ENCODE measurements around the gene CLNK. TPM values are rescaled to one million over a fixed set of nuclear protein-coding genes. Genes with fewer than 3 reads are reported as not detected.
A peak's percentile ranks its signal among the peaks of the same experiment; 100 is the strongest.

The CLNK gene
- total and polyA plus RNA-seq, 2 of the 13 experiments (the other 11 are each of a cell fraction or from before 2014, with no cell fraction given) = not detected

GRCh38 chr4:10581022-10581421 lies 103.5 kb downstream of the CLNK start:
- intact Hi-C loops (cut with micrococcal nuclease; ENCODE audit: unreplicated experiment) (loop anchor here (5.0 kb wide), 1 partner anchor 1141 kb away; no protein-coding TSS in a partner anchor), in situ Hi-C loops (cut with HindIII; ENCODE audit: extremely low pct_ligation_motif_present, low pct_unique_long_range_greater_than_20kb) (loop anchor here (5.0 to 25.0 kb wide), 2 partner anchors 841 to 1131 kb away; no protein-coding TSS in a partner anchor)
- ATAC-seq (no peak), FAIRE-seq (no peak), DNase-seq (ENCODE audit: low spot score) (no peak)
- WGBS (ENCODE audit: low lambda C conversion rate) = 2% methylated on average over 3 of the region's 3 CpGs
- POLR2A ChIA-PET = no interaction called here
- Histone ChIP-seq H3K4me3 (replicated peaks in 1 of 3; ENCODE audit: insufficient read depth in 1 of 3, low read depth in 2 of 3, low read length in 3 of 3) (no peak overlapping the region), H3K9ac (ENCODE audit: insufficient read depth, low read depth, low read length) (no peak overlapping the region), H3K27me3 (ENCODE audit: control insufficient read depth in 1 of 2, insufficient read depth in 2 of 2, low read length in 2 of 2) (peaks cover 0 to 4% of the 10 kb centered on the region in 2 experiments; a peak in 1 of 5 replicates), H3K36me3 (replicated peaks in 1 of 2; ENCODE audit: control insufficient read depth in 1 of 2, insufficient read depth in 2 of 2, low read length in 2 of 2) (no peaks in the 10 kb centered on the region), H3K4me2 (ENCODE audit: low read depth, low read length) (no peak overlapping the region), H3K27ac (ENCODE audit: extremely low read length, insufficient read depth, low read length) (no peak overlapping the region), H3K79me2 (ENCODE audit: insufficient read depth, low read length) (no peaks in the 10 kb centered on the region), H3K4me1 (ENCODE audit: insufficient read depth, low read length) (no peaks in the 10 kb centered on the region), H3K9me3 (ENCODE audit: low read length) (no peaks in the 10 kb centered on the region), H2AFZ (ENCODE audit: low read length) (no peak overlapping the region), H4K20me1 (ENCODE audit: insufficient read depth, low read length) (no peaks in the 10 kb centered on the region)
- BruUV-seq (replicated peaks) = no TSS peak
- TF ChIP-seq CEBPB (IDR thresholded peaks at IDR 0.05; ENCODE audit: borderline replicate concordance, low read depth, low read length) = 0 out of 2 replicates have a peak, but pooled peaks have one; percentile 21
- peak; percentile 52; the same call in 1 of the 2 replicates for TF ChIP-seq CREB1 (IDR thresholded peaks at IDR 0.05)
- TF ChIP-seq CREB1 (CRISPR knock-in tag; IDR thresholded peaks at IDR 0.05) = no peak
- no peak for TF ChIP-seq PHB2 (IDR thresholded peaks at IDR 0.05; ENCODE audit: partially characterized antibody)
- CTCF ChIA-PET (ENCODE audit: low intra/inter-chr PET ratio, low total read pairs) = interaction anchor here (2.1 kb wide), 1 partner anchor 843 kb away, joined by 17 read pairs; no protein-coding TSS in a partner anchor

- intact Hi-C loops (cut with micrococcal nuclease; ENCODE audit: unreplicated experiment) (loop anchor here (5.0 kb wide), 1 partner anchor 1143 kb away; no protein-coding TSS in a partner anchor), in situ Hi-C loops (cut with HindIII; ENCODE audit: extremely low pct_ligation_motif_present, low pct_unique_long_range_greater_than_20kb) (loop anchor here (5.0 to 25.0 kb wide), 2 partner anchors 843 to 1133 kb away; no protein-coding TSS in a partner anchor)
- DNase-seq (ENCODE audit: low spot score) (no peak), FAIRE-seq (no peak), ATAC-seq (no peak)
- no peak overlapping the region for H2AFZ ChIP-seq (ENCODE audit: low read length)
- H3K4me2 ChIP-seq (ENCODE audit: low read depth, low read length) = no peak overlapping the region
- ChIA-PET POLR2A (no interaction called here), CTCF (ENCODE audit: low intra/inter-chr PET ratio, low total read pairs) (no interaction called here)
- no peaks in the 10 kb centered on the region for H4K20me1 ChIP-seq (ENCODE audit: insufficient read depth, low read length)
- no peaks in the 10 kb centered on the region for H3K36me3 ChIP-seq (replicated peaks in 1 of 2; ENCODE audit: control insufficient read depth in 1 of 2, insufficient read depth in 2 of 2, low read length in 2 of 2)
- H3K4me1 ChIP-seq (ENCODE audit: insufficient read depth, low read length) = no peaks in the 10 kb centered on the region
- no TSS peak for BruUV-seq (replicated peaks)
- peaks cover 0 to 11% of the 10 kb centered on the region in 2 experiments; a peak in 1 of 5 replicates for H3K27me3 ChIP-seq (ENCODE audit: control insufficient read depth in 1 of 2, insufficient read depth in 2 of 2, low read length in 2 of 2)
- H3K27ac ChIP-seq (ENCODE audit: extremely low read length, insufficient read depth, low read length) = no peak overlapping the region
- no peaks in the 10 kb centered on the region for H3K79me2 ChIP-seq (ENCODE audit: insufficient read depth, low read length)
- H3K4me3 ChIP-seq (replicated peaks in 1 of 3; ENCODE audit: insufficient read depth in 1 of 3, low read depth in 2 of 3, low read length in 3 of 3) = no peak overlapping the region
- H3K9ac ChIP-seq (ENCODE audit: insufficient read depth, low read depth, low read length) = no peak overlapping the region
- no peaks in the 10 kb centered on the region for H3K9me3 ChIP-seq (ENCODE audit: low read length)
- WGBS (ENCODE audit: low lambda C conversion rate) = 0% methylated on average over 1 of the region's 1 CpG
- no peak for TF ChIP-seq POGZ (CRISPR knock-in tag; IDR thresholded peaks at IDR 0.05)
- TF ChIP-seq ZNF124 (CRISPR knock-in tag; IDR thresholded peaks at IDR 0.05) = no peak
- TF ChIP-seq CERS6 (CRISPR knock-in tag; IDR thresholded peaks at IDR 0.05) = no peak
- TF ChIP-seq MIXL1 (CRISPR knock-in tag; IDR thresholded peaks at IDR 0.05) = no peak
- no peak for TF ChIP-seq FOXP1 (IDR thresholded peaks at IDR 0.05)
- no peak for TF ChIP-seq FOXP1 (CRISPR knock-in tag; IDR thresholded peaks at IDR 0.05)
- no peak for TF ChIP-seq ZNF142 (CRISPR knock-in tag; IDR thresholded peaks at IDR 0.05)
- TF ChIP-seq ARNTL (CRISPR knock-in tag; IDR thresholded peaks at IDR 0.05) = no peak
- no peak for TF ChIP-seq DPF2 (CRISPR knock-in tag; IDR thresholded peaks at IDR 0.05; ENCODE audit: borderline replicate concordance, low read depth)
- TF ChIP-seq ZNF879 (CRISPR knock-in tag; IDR thresholded peaks at IDR 0.05) = no peak
These were observed 104.9 kb downstream of the CLNK start for GRCh38 chr4:10579648-10580047.
